Coronary artery (tissue), 2 donors: ENCODE data around the gene SLC12A1.

ENCODE experiments used
- DNase-seq: peaks from one replicate; pipeline ENCODE4 v3.0.0-alpha.2; 2017; ENCODE audit warnings: low spot score
- H3K27ac ChIP-seq, 2 donors: fragments of 200-600 bp; sonication (generic); one replicate each; pipeline ENCODE4 v1.5.1; 2016 to 2019
- H3K4me3 ChIP-seq: fragments of 200-600 bp; sonication (generic); 2 replicates; pipeline ENCODE4 v1.5.1; 2016; ENCODE audit warnings: mild to moderate bottlenecking, moderate library complexity
- CTCF ChIP-seq: fragments of 200-600 bp; sonication (generic); IDR thresholded peaks from one replicate; pipeline ENCODE4 v1.5.1; 2019; ENCODE audit warnings: antibody characterized with exemption

Gene SLC12A1

GRCh38 chr15:48233246-48233645 lies 27.1 kb downstream of the SLC12A1 start:
- TF ChIP-seq CTCF, result no peak
- DNase-seq, result no peak
- H3K4me3 ChIP-seq, result no peak overlapping the region
- H3K27ac ChIP-seq, result no peak overlapping the region

- TF ChIP-seq CTCF, result no peak
- no peak for DNase-seq
- Histone ChIP-seq H3K27ac (no peak overlapping the region), H3K4me3 (no peak overlapping the region)
These were observed 33.2 kb downstream of the SLC12A1 start for GRCh38 chr15:48239334-48239733.

- DNase-seq, result no peak
- Histone ChIP-seq H3K27ac (no peak overlapping the region), H3K4me3 (no peak overlapping the region)
- no peak for TF ChIP-seq CTCF
These were observed 35.9 kb downstream of the SLC12A1 start for GRCh38 chr15:48242015-48242414.

- H3K27ac ChIP-seq, result no peak overlapping the region
These were observed 36.4 kb downstream of the SLC12A1 start for GRCh38 chr15:48242535-48242934.

GRCh38 chr15:48244921-48245320 lies 38.8 kb downstream of the SLC12A1 start:
- no peak for TF ChIP-seq CTCF

More at GRCh38 chr15:48242535-48242934, 36.4 kb downstream of the SLC12A1 start:
- DNase-seq, result no peak
- TF ChIP-seq CTCF, result no peak
- H3K4me3 ChIP-seq, result no peak overlapping the region

GRCh38 chr15:48248414-48248813 lies 42.3 kb downstream of the SLC12A1 start:
- TF ChIP-seq CTCF, result no peak
- H3K4me3 ChIP-seq, result no peak overlapping the region
- no peak for DNase-seq
- no peak overlapping the region for H3K27ac ChIP-seq

More at GRCh38 chr15:48244921-48245320, 38.8 kb downstream of the SLC12A1 start:
- Histone ChIP-seq H3K4me3 (no peak overlapping the region), H3K27ac (no peak overlapping the region)
- no peak for DNase-seq

- TF ChIP-seq CTCF, result peak; percentile 34
- DNase-seq, result no peak
- no peak overlapping the region for H3K4me3 ChIP-seq
- H3K27ac ChIP-seq, result no peak overlapping the region
These were observed 44.6 kb downstream of the SLC12A1 start for GRCh38 chr15:48250640-48251076.
